Measurements from ENCODE around the gene SRPK3. TPM values are rescaled to one million over a fixed set of nuclear protein-coding genes. Genes with fewer than 3 reads are reported as not detected.

SRPK3 gene
- polyA plus RNA-seq, 1 of the 3 experiments (the other 2 are of a cell fraction): 0.74 TPM

DNA sequence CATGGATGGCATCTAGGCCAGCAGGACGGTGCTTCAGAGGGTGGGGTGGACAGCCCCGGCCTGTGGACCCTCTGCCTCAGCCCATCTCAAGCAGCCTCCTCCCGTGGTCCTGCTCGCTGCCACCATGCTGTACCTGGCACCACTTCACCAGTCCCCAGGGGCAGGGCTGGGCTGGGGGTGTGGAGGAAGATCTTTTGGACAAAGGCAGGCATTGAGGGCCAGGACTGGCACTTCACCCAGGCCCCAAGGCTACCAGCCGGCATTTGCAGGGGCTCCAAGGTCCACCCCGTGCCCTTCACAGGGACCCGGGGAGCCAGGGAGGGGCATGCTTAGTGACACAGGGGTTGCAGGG lies 16.1 kb upstream of the SRPK3 start:
- Histone ChIP-seq H3K4me2 (peak overlapping the region; percentile 79), H3K4me3 (ENCODE audit: low read depth in 2 of 2, low read length in 1 of 2) (peak overlapping the region; percentile 40 to 49), H3F3A (replicated peaks; ENCODE audit: insufficient read depth) (no peaks in the 10 kb centered on the region), H2AFZ (ENCODE audit: low read depth) (no peak overlapping the region), H3K9me3 (no peaks in the 10 kb centered on the region), H3K4me1 (ENCODE audit: control insufficient read depth in 1 of 2, insufficient read depth in 2 of 2, low read depth in 1 of 2, low read length in 1 of 2) (peaks cover 2 to 27% of the 10 kb centered on the region in 2 experiments; a peak in 1 of 4 replicates), H3K27ac (ENCODE audit: low read depth in 2 of 2, low read length in 1 of 2) (peak overlapping the region in 1 of 2 experiments; percentile 82; a peak in 2 of 4 replicates), H3K9ac (peak overlapping the region; percentile 14; the same call in 1 of the 2 replicates), H3K79me2 (ENCODE audit: insufficient read depth) (peaks cover 6% of the 10 kb centered on the region; the same call in 1 of the 2 replicates), H3K36me3 (replicated peaks in 1 of 2; ENCODE audit: control insufficient read depth in 1 of 2, insufficient read depth in 2 of 2, low read length in 1 of 2) (no peaks in the 10 kb centered on the region), H3K27me3 (ENCODE audit: insufficient read depth) (no peaks in the 10 kb centered on the region), H3K9me2 (no peaks in the 10 kb centered on the region), H4K20me1 (ENCODE audit: insufficient read depth) (peaks cover 9% of the 10 kb centered on the region; the same call in 1 of the 2 replicates)
- peak; percentile 34 for DNase-seq
- ChIA-PET CTCF (interaction anchor here (0.7 to 10.2 kb wide), 15 partner anchors 10 to 248 kb away, joined by 3 to 134 read pairs (median 6); partner anchors contain the start of genes NAA10 and RENBP), POLR2A (interaction anchor here (0.6 to 1.7 kb wide), 3 partner anchors 10 to 157 kb away, joined by 3 to 5 read pairs (median 5); partner anchors contain the start of genes IDH3G and SSR4)
- no peak for TF ChIP-seq SIN3A (IDR thresholded peaks at IDR 0.05; ENCODE audit: borderline replicate concordance, low read depth, low read length)
- TF ChIP-seq TEAD4 (IDR thresholded peaks at IDR 0.05; ENCODE audit: borderline replicate concordance, insufficient read depth): no peak
- TF ChIP-seq NRF1 (IDR thresholded peaks at IDR 0.05; ENCODE audit: low read depth, low read length): no peak
- no peak for TF ChIP-seq NFIC (IDR thresholded peaks at IDR 0.05; ENCODE audit: borderline replicate concordance)
- no peak for TF ChIP-seq RFX5 (IDR thresholded peaks at IDR 0.05; ENCODE audit: low read length)
- 48% methylated on average over 5 of the region's 7 CpGs for WGBS (ENCODE audit: low lambda C conversion rate)

DNA sequence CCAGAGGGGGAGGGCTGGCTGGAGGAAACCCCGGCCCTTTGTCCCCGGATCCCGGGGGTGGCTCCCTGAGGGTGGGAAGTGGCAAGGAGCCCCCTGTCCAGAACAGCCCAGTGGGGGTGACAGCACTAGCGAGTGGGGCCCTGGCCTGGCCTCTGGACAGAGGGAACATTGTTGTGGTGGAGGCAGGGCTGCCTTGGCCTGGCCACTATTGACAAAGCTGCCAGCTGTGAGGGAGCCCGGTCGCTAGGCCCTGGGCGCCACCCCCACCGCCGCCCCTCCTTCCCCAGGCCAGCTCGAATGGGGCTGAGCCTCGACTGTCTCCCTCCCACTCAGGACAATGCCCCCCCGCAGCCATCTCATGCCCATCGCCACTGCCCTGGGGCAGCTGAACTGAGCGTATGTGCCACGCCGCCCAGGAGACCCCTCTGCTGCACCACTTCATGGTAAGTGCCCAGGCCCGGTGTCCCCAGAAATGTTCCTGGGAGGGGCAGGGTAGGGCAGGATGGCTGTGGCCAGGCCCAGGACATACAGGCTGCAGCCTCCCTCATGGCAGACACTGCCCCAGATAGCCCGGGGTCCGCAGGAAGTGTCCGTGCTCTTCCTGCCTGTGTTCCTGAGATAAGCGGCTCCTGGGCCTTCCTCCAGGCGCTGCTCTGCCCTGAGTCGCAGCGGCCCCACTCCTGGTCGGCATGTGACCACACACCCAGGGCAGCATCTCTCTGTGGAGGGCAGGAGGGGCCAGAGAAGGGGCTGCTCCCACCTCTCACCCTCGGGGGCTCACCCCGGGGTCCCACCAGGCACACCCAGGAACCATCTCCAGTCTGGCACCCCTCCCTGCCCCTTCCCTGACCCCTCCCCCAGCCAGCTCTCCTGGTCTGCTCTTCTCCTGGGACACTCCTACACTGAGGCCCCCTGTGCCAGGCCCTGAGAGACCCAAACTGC lies 15.4 kb upstream of the SRPK3 start:
- no peaks in the 10 kb centered on the region for H3K9me2 ChIP-seq
- no peak for TF ChIP-seq RCOR1 (IDR thresholded peaks at IDR 0.05; ENCODE audit: low read length)
- TF ChIP-seq, protein P1, sequence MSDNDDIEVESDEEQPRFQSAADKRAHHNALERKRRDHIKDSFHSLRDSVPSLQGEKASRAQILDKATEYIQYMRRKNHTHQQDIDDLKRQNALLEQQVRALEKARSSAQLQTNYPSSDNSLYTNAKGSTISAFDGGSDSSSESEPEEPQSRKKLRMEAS (IDR thresholded peaks at IDR 0.05; ENCODE audit: low read depth): no peak
- no peak for TF ChIP-seq YY1 (IDR thresholded peaks at IDR 0.05; ENCODE audit: low read depth)
- TF ChIP-seq RAD21 (IDR thresholded peaks at IDR 0.05; ENCODE audit: low read length): no peak
- no peak for TF ChIP-seq NFIC (IDR thresholded peaks at IDR 0.05; ENCODE audit: borderline replicate concordance)
- TF ChIP-seq, protein P2, sequence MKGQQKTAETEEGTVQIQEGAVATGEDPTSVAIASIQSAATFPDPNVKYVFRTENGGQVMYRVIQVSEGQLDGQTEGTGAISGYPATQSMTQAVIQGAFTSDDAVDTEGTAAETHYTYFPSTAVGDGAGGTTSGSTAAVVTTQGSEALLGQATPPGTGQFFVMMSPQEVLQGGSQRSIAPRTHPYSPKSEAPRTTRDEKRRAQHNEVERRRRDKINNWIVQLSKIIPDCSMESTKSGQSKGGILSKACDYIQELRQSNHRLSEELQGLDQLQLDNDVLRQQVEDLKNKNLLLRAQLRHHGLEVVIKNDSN (IDR thresholded peaks at IDR 0.05; ENCODE audit: borderline replicate concordance, low read depth): 0 out of 2 replicates have a peak, but pooled peaks have one; percentile 15
- 0 out of 2 replicates have a peak, but pooled peaks have one; percentile 30 for TF ChIP-seq GABPA (IDR thresholded peaks at IDR 0.05; ENCODE audit: low read depth)
- TF ChIP-seq, protein P3, sequence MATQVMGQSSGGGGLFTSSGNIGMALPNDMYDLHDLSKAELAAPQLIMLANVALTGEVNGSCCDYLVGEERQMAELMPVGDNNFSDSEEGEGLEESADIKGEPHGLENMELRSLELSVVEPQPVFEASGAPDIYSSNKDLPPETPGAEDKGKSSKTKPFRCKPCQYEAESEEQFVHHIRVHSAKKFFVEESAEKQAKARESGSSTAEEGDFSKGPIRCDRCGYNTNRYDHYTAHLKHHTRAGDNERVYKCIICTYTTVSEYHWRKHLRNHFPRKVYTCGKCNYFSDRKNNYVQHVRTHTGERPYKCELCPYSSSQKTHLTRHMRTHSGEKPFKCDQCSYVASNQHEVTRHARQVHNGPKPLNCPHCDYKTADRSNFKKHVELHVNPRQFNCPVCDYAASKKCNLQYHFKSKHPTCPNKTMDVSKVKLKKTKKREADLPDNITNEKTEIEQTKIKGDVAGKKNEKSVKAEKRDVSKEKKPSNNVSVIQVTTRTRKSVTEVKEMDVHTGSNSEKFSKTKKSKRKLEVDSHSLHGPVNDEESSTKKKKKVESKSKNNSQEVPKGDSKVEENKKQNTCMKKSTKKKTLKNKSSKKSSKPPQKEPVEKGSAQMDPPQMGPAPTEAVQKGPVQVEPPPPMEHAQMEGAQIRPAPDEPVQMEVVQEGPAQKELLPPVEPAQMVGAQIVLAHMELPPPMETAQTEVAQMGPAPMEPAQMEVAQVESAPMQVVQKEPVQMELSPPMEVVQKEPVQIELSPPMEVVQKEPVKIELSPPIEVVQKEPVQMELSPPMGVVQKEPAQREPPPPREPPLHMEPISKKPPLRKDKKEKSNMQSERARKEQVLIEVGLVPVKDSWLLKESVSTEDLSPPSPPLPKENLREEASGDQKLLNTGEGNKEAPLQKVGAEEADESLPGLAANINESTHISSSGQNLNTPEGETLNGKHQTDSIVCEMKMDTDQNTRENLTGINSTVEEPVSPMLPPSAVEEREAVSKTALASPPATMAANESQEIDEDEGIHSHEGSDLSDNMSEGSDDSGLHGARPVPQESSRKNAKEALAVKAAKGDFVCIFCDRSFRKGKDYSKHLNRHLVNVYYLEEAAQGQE (IDR thresholded peaks at IDR 0.05; ENCODE audit: low read depth, low read length): no peak
- TF ChIP-seq FOXJ3 (CRISPR knock-in tag; IDR thresholded peaks at IDR 0.05): no peak
- TF ChIP-seq, protein P4, sequence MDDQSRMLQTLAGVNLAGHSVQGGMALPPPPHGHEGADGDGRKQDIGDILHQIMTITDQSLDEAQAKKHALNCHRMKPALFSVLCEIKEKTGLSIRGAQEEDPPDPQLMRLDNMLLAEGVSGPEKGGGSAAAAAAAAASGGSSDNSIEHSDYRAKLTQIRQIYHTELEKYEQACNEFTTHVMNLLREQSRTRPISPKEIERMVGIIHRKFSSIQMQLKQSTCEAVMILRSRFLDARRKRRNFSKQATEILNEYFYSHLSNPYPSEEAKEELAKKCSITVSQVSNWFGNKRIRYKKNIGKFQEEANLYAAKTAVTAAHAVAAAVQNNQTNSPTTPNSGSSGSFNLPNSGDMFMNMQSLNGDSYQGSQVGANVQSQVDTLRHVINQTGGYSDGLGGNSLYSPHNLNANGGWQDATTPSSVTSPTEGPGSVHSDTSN (IDR thresholded peaks at IDR 0.05): no peak
- no peak for TF ChIP-seq RFX5 (IDR thresholded peaks at IDR 0.05; ENCODE audit: low read length)
- TF ChIP-seq ELF1 (IDR thresholded peaks at IDR 0.05): no peak
- no peak for TF ChIP-seq JUND (IDR thresholded peaks at IDR 0.05)
- no peak for TF ChIP-seq TAF1 (IDR thresholded peaks at IDR 0.05; ENCODE audit: borderline replicate concordance, low read depth, low read length)
- 0 out of 4 replicates have a peak, but pooled peaks of 1 of the 2 experiments have one; percentile 16 for TF ChIP-seq EP300 (IDR thresholded peaks at IDR 0.05; ENCODE audit: borderline replicate concordance in 1 of 2, low read depth in 1 of 2, low read length in 1 of 2)
- H3F3A ChIP-seq (replicated peaks; ENCODE audit: insufficient read depth): no peaks in the 10 kb centered on the region
- POLR2A ChIA-PET: interaction anchor here (0.6 to 1.7 kb wide), 4 partner anchors 10 to 205 kb away, joined by 3 to 5 read pairs (median 4); partner anchors contain the start of genes IDH3G and SSR4
- H3K27me3 ChIP-seq (ENCODE audit: insufficient read depth): no peaks in the 10 kb centered on the region
- no peaks in the 10 kb centered on the region for H3K9me3 ChIP-seq
- peak overlapping the region; percentile 40 to 49 for H3K4me3 ChIP-seq (ENCODE audit: low read depth in 2 of 2, low read length in 1 of 2)
- 12% methylated on average over 5 of the region's 27 CpGs for WGBS (ENCODE audit: low lambda C conversion rate)
- peaks cover 9% of the 10 kb centered on the region; the same call in 1 of the 2 replicates for H4K20me1 ChIP-seq (ENCODE audit: insufficient read depth)
- H3K4me1 ChIP-seq (ENCODE audit: control insufficient read depth in 1 of 2, insufficient read depth in 2 of 2, low read depth in 1 of 2, low read length in 1 of 2): peaks cover 2 to 27% of the 10 kb centered on the region in 2 experiments; a peak in 1 of 4 replicates
- H3K4me2 ChIP-seq: peak overlapping the region; percentile 79
- H2AFZ ChIP-seq (ENCODE audit: low read depth): no peak overlapping the region
- peak overlapping the region; percentile 49; the same call in 1 of the 2 replicates for H3K9ac ChIP-seq
- H3K27ac ChIP-seq (ENCODE audit: low read depth in 2 of 2, low read length in 1 of 2): peak overlapping the region; percentile 63 to 82; a peak in 3 of 4 replicates
- peaks cover 6% of the 10 kb centered on the region; the same call in 1 of the 2 replicates for H3K79me2 ChIP-seq (ENCODE audit: insufficient read depth)
- DNase-seq: peak; percentile 82
- CTCF ChIA-PET: interaction anchor here (0.6 to 10.2 kb wide), 13 partner anchors 10 to 183 kb away, joined by 3 to 134 read pairs (median 5); partner anchors contain the start of genes RENBP and SRPK3
- no peaks in the 10 kb centered on the region for H3K36me3 ChIP-seq (replicated peaks in 1 of 2; ENCODE audit: control insufficient read depth in 1 of 2, insufficient read depth in 2 of 2, low read length in 1 of 2)
